GM20000 (cell line): ENCODE results near the gene ADCY5.
A peak's percentile ranks its signal among the peaks of the same experiment; 100 is the strongest.

ENCODE experiments used
- DNase-seq: peaks from one replicate; pipeline ENCODE4 v3.0.0; 2012; ENCODE audit warnings: low spot score
- CTCF ChIP-seq: IDR thresholded peaks from 2 replicates; pipeline ENCODE4 v1.5.1; 2012; ENCODE audit warnings: mild to moderate bottlenecking, control low read depth; ENCODE audit errors: extremely low read depth, missing control alignments

The ADCY5 gene

GRCh38 chr3:123365450-123366143 is 83.3 kb downstream of the ADCY5 start:
- no peak for DNase-seq
- TF ChIP-seq CTCF = peak; percentile 28

GRCh38 chr3:123361071-123361470 is 87.8 kb downstream of the ADCY5 start:
- no peak for TF ChIP-seq CTCF
- DNase-seq = no peak

GRCh38 chr3:123357275-123357674 is 91.6 kb downstream of the ADCY5 start:
- no peak for TF ChIP-seq CTCF
- DNase-seq = no peak

- no peak for DNase-seq
- TF ChIP-seq CTCF = no peak
These were observed 95.0 kb downstream of the ADCY5 start for GRCh38 chr3:123353850-123354233.

GRCh38 chr3:123353227-123353849 is 95.6 kb downstream of the ADCY5 start:
- no peak for DNase-seq
- TF ChIP-seq CTCF = no peak

GRCh38 chr3:123352134-123352554 is 96.7 kb downstream of the ADCY5 start:
- TF ChIP-seq CTCF = no peak
- DNase-seq = no peak

GRCh38 chr3:123351501-123351900 is 97.4 kb downstream of the ADCY5 start:
- no peak for TF ChIP-seq CTCF

More at GRCh38 chr3:123351501-123351900, 97.4 kb downstream of the ADCY5 start:
- no peak for DNase-seq
